ENCODE data around the gene CLOCK.

DNA sequence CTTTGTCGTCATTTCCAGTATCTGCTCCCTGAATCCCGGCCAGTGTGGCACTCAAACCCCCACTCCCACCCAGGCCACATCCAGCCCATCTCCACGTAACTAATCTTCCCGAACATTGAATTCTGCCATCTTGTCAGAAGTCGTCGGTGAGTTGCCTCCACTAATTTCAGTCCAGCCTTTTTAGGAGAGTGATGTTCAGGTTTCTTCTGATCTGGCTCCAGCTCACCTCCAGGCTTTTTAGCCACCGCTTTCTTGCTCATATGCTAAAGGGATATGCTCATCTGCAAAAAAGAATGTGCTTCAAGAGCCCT, 149.6 kb downstream of the CLOCK start:
- no peak for TF ChIP-seq RAD21 (IDR thresholded peaks at IDR 0.05; ENCODE audit: low read length)
- TF ChIP-seq, protein P1, sequence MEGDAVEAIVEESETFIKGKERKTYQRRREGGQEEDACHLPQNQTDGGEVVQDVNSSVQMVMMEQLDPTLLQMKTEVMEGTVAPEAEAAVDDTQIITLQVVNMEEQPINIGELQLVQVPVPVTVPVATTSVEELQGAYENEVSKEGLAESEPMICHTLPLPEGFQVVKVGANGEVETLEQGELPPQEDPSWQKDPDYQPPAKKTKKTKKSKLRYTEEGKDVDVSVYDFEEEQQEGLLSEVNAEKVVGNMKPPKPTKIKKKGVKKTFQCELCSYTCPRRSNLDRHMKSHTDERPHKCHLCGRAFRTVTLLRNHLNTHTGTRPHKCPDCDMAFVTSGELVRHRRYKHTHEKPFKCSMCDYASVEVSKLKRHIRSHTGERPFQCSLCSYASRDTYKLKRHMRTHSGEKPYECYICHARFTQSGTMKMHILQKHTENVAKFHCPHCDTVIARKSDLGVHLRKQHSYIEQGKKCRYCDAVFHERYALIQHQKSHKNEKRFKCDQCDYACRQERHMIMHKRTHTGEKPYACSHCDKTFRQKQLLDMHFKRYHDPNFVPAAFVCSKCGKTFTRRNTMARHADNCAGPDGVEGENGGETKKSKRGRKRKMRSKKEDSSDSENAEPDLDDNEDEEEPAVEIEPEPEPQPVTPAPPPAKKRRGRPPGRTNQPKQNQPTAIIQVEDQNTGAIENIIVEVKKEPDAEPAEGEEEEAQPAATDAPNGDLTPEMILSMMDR (IDR thresholded peaks at IDR 0.05): no peak
- TF ChIP-seq, protein P2, sequence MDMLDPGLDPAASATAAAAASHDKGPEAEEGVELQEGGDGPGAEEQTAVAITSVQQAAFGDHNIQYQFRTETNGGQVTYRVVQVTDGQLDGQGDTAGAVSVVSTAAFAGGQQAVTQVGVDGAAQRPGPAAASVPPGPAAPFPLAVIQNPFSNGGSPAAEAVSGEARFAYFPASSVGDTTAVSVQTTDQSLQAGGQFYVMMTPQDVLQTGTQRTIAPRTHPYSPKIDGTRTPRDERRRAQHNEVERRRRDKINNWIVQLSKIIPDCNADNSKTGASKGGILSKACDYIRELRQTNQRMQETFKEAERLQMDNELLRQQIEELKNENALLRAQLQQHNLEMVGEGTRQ (IDR thresholded peaks at IDR 0.05; ENCODE audit: borderline replicate concordance, low read depth, low read length): no peak
